ENCODE data around the gene KRT7.

Gene KRT7

GRCh38 chr12:52211716-52212585 lies 21.1 kb upstream of the KRT7 start:
- no peak for DNase-seq (ENCODE audit: low read depth)

- no peak for DNase-seq (ENCODE audit: low read depth)
Measured at GRCh38 chr12:52212701-52213563, 20.1 kb upstream of the KRT7 start.

- no peak for DNase-seq (ENCODE audit: low read depth)
Measured at GRCh38 chr12:52213564-52214420, 19.3 kb upstream of the KRT7 start.

- DNase-seq (ENCODE audit: low read depth): no peak
Measured at GRCh38 chr12:52214421-52214802, 18.6 kb upstream of the KRT7 start.

- DNase-seq (ENCODE audit: low read depth): no peak
Measured at GRCh38 chr12:52215587-52216031, 17.4 kb upstream of the KRT7 start.

GRCh38 chr12:52216100-52216499 lies 16.9 kb upstream of the KRT7 start:
- no peak for DNase-seq (ENCODE audit: low read depth)

- no peak for DNase-seq (ENCODE audit: low read depth)
Measured at GRCh38 chr12:52216807-52217206, 16.2 kb upstream of the KRT7 start.

- DNase-seq (ENCODE audit: low read depth): no peak
Measured at GRCh38 chr12:52217223-52217622, 15.8 kb upstream of the KRT7 start.

GRCh38 chr12:52218001-52218400 lies 15.0 kb upstream of the KRT7 start:
- no peak for DNase-seq (ENCODE audit: low read depth)

GRCh38 chr12:52220477-52220876 lies 12.6 kb upstream of the KRT7 start:
- DNase-seq (ENCODE audit: low read depth): no peak

GRCh38 chr12:52221070-52221781 lies 11.8 kb upstream of the KRT7 start:
- DNase-seq (ENCODE audit: low read depth): no peak

GRCh38 chr12:52221912-52222457 lies 11.1 kb upstream of the KRT7 start:
- DNase-seq (ENCODE audit: low read depth): no peak

GRCh38 chr12:52222692-52223091 lies 10.4 kb upstream of the KRT7 start:
- DNase-seq (ENCODE audit: low read depth): no peak

GRCh38 chr12:52223406-52224039 lies 9.5 kb upstream of the KRT7 start:
- no peak for DNase-seq (ENCODE audit: low read depth)

- no peak for DNase-seq (ENCODE audit: low read depth)
Measured at GRCh38 chr12:52224151-52224550, 8.9 kb upstream of the KRT7 start.

- no peak for DNase-seq (ENCODE audit: low read depth)
Measured at GRCh38 chr12:52225752-52226151, 7.3 kb upstream of the KRT7 start.

- DNase-seq (ENCODE audit: low read depth): no peak
Measured at GRCh38 chr12:52226446-52226845, 6.6 kb upstream of the KRT7 start.

- no peak for DNase-seq (ENCODE audit: low read depth)
Measured at GRCh38 chr12:52227606-52228166, 5.4 kb upstream of the KRT7 start.

GRCh38 chr12:52228366-52228765 lies 4.7 kb upstream of the KRT7 start:
- DNase-seq (ENCODE audit: low read depth): no peak

GRCh38 chr12:52228931-52229330 lies 4.1 kb upstream of the KRT7 start:
- no peak for DNase-seq (ENCODE audit: low read depth)
